BLaER1 treated with 17β-estradiol and CSF1 and Interleukin-3, amounts not matched to agents 10 nM and 100 nM (cell line): ENCODE data around the gene LGI1.

ENCODE experiments used
- H3K27ac ChIP-seq, 11 experiments: shearing (Covaris generic); formaldehyde crosslinking; 2 replicates each; pipeline ENCODE4 v1.8.1; 2022
- H3K27me3 ChIP-seq, 11 experiments: shearing (Covaris generic); formaldehyde crosslinking; 2 replicates each; pipeline ENCODE4 v1.8.1; 2022
- H3K36me3 ChIP-seq, 11 experiments: shearing (Covaris generic); formaldehyde crosslinking; 2 replicates each; pipeline ENCODE4 v1.8.1; 2022
- H3K4me1 ChIP-seq, 10 experiments: shearing (Covaris generic); formaldehyde crosslinking; 2 replicates each; pipeline ENCODE4 v1.8.1; 2022
- H3K4me2 ChIP-seq, 11 experiments: shearing (Covaris generic); formaldehyde crosslinking; 2 replicates each; pipeline ENCODE4 v1.8.1; 2022
- H3K4me3 ChIP-seq, 10 experiments: shearing (Covaris generic); formaldehyde crosslinking; 2 replicates each; pipeline ENCODE4 v1.8.1; 2022
- H3K9ac ChIP-seq, 11 experiments: shearing (Covaris generic); formaldehyde crosslinking; 2 replicates each; pipeline ENCODE4 v1.8.1; 2022
- H3K9me3 ChIP-seq, 11 experiments: shearing (Covaris generic); formaldehyde crosslinking; replicated peaks in 1 of 11; 2 replicates each; pipeline ENCODE4 v1.8.1; 2022
- H4K20me1 ChIP-seq, 11 experiments: shearing (Covaris generic); formaldehyde crosslinking; 2 replicates each; pipeline ENCODE4 v1.8.1; 2022
- Cebpa-rat ChIP-seq, 11 experiments: shearing (Covaris generic); IDR thresholded peaks; 2 replicates each; pipeline ENCODE4 v1.8.1; 2022

LGI1 gene

GRCh38 chr10:93813507-93814465 lies 56.0 kb downstream of the LGI1 start:
- Histone ChIP-seq H3K27me3 (no peaks in the 10 kb centered on the region), H3K4me3 (no peak overlapping the region), H3K27ac (no peak overlapping the region), H3K9ac (no peak overlapping the region), H4K20me1 (no peaks in the 10 kb centered on the region), H3K4me2 (no peak overlapping the region), H3K4me1 (no peaks in the 10 kb centered on the region), H3K9me3 (no peaks in the 10 kb centered on the region), H3K36me3 (no peaks in the 10 kb centered on the region)
- no peak for TF ChIP-seq Cebpa-rat (IDR thresholded peaks at IDR 0.05)

- Histone ChIP-seq H3K9me3 (peaks cover 8 to 13% (median 11%) of the 10 kb centered on the region in 11 experiments), H3K9ac (0 out of 22 replicates have a peak overlapping the region, but pooled peaks of 1 of the 11 experiments have one; percentile 24), H3K36me3 (no peaks in the 10 kb centered on the region), H3K27me3 (no peaks in the 10 kb centered on the region), H3K4me1 (no peaks in the 10 kb centered on the region), H3K4me3 (no peak overlapping the region), H3K27ac (no peak overlapping the region), H3K4me2 (no peak overlapping the region), H4K20me1 (no peaks in the 10 kb centered on the region)
- no peak for TF ChIP-seq Cebpa-rat (IDR thresholded peaks at IDR 0.05)
Measured at GRCh38 chr10:93815304-93816096, 57.8 kb downstream of the LGI1 start.

- Histone ChIP-seq H3K4me2 (no peak overlapping the region), H4K20me1 (no peaks in the 10 kb centered on the region), H3K36me3 (no peaks in the 10 kb centered on the region), H3K9me3 (peaks cover 12 to 19% (median 16%) of the 10 kb centered on the region in 11 experiments), H3K27me3 (no peaks in the 10 kb centered on the region), H3K4me3 (no peak overlapping the region), H3K4me1 (no peaks in the 10 kb centered on the region), H3K9ac (no peak overlapping the region), H3K27ac (no peak overlapping the region)
- TF ChIP-seq Cebpa-rat (IDR thresholded peaks at IDR 0.05) = no peak
Measured at GRCh38 chr10:93816123-93816747, 58.5 kb downstream of the LGI1 start.

- no peak overlapping the region for H3K9ac ChIP-seq
- no peaks in the 10 kb centered on the region for H3K27me3 ChIP-seq
- no peak overlapping the region for H3K27ac ChIP-seq
- H4K20me1 ChIP-seq = no peaks in the 10 kb centered on the region
- TF ChIP-seq Cebpa-rat (IDR thresholded peaks at IDR 0.05) = no peak
- peaks cover 12 to 19% (median 16%) of the 10 kb centered on the region in 11 experiments for H3K9me3 ChIP-seq
- H3K36me3 ChIP-seq = no peaks in the 10 kb centered on the region
- no peak overlapping the region for H3K4me2 ChIP-seq
- H3K4me1 ChIP-seq = no peaks in the 10 kb centered on the region
- H3K4me3 ChIP-seq = no peak overlapping the region
Measured at GRCh38 chr10:93818086-93818485, 60.4 kb downstream of the LGI1 start.

- Histone ChIP-seq H3K9ac (no peak overlapping the region), H3K27me3 (no peaks in the 10 kb centered on the region), H4K20me1 (no peaks in the 10 kb centered on the region), H3K4me2 (no peak overlapping the region), H3K4me1 (no peaks in the 10 kb centered on the region), H3K9me3 (peaks cover 12 to 19% (median 16%) of the 10 kb centered on the region in 11 experiments), H3K36me3 (no peaks in the 10 kb centered on the region), H3K27ac (no peak overlapping the region), H3K4me3 (no peak overlapping the region)
- TF ChIP-seq Cebpa-rat (IDR thresholded peaks at IDR 0.05) = no peak
Measured at GRCh38 chr10:93819520-93819919, 61.8 kb downstream of the LGI1 start.

- Histone ChIP-seq H3K27ac (no peak overlapping the region), H4K20me1 (no peaks in the 10 kb centered on the region), H3K4me3 (no peak overlapping the region), H3K4me1 (peaks cover 0 to 4% (median 3%) of the 10 kb centered on the region in 10 experiments; a peak in 11 of 20 replicates), H3K27me3 (no peaks in the 10 kb centered on the region), H3K9ac (no peak overlapping the region), H3K36me3 (no peaks in the 10 kb centered on the region), H3K4me2 (no peak overlapping the region), H3K9me3 (peaks cover 12 to 19% (median 16%) of the 10 kb centered on the region in 11 experiments)
- TF ChIP-seq Cebpa-rat (IDR thresholded peaks at IDR 0.05) = no peak
Measured at GRCh38 chr10:93820434-93820833, 62.7 kb downstream of the LGI1 start.

GRCh38 chr10:93821051-93821772 lies 63.5 kb downstream of the LGI1 start:
- no peak overlapping the region for H3K9ac ChIP-seq
- H3K4me2 ChIP-seq = no peak overlapping the region
- H4K20me1 ChIP-seq = no peaks in the 10 kb centered on the region
- H3K36me3 ChIP-seq = no peaks in the 10 kb centered on the region
- TF ChIP-seq Cebpa-rat (IDR thresholded peaks at IDR 0.05) = no peak
- no peak overlapping the region for H3K27ac ChIP-seq
- no peaks in the 10 kb centered on the region for H3K27me3 ChIP-seq
- H3K4me3 ChIP-seq = no peak overlapping the region
- peaks cover 12 to 19% (median 16%) of the 10 kb centered on the region in 11 experiments for H3K9me3 ChIP-seq
- peaks cover 2 to 11% (median 11%) of the 10 kb centered on the region in 10 experiments for H3K4me1 ChIP-seq

- H3K9me3 ChIP-seq = no peaks in the 10 kb centered on the region
- H3K36me3 ChIP-seq = no peaks in the 10 kb centered on the region
- H3K27me3 ChIP-seq = no peaks in the 10 kb centered on the region
- no peak overlapping the region for H3K4me3 ChIP-seq
- no peak for TF ChIP-seq Cebpa-rat (IDR thresholded peaks at IDR 0.05)
- H4K20me1 ChIP-seq = no peaks in the 10 kb centered on the region
- peaks cover 6 to 18% (median 16%) of the 10 kb centered on the region in 10 experiments for H3K4me1 ChIP-seq
- no peak overlapping the region for H3K9ac ChIP-seq
- H3K27ac ChIP-seq = no peak overlapping the region
- peak overlapping the region; percentile 38 to 73 (median 63) for H3K4me2 ChIP-seq
Measured at GRCh38 chr10:93826355-93826754, 68.6 kb downstream of the LGI1 start.
